Loucy (cell line): ENCODE measurements around the gene PACSIN1.

Experiments used
- CTCF ChIP-seq: fragments of 200-600 bp; sonication (generic); conservative IDR thresholded peaks from 2 replicates; pipeline ENCODE4 v1.5.1; 2014; ENCODE audit warnings: mild to moderate bottlenecking, antibody characterized with exemption, low read length
- EZH2phosphoT487 ChIP-seq: fragments of 200-600 bp; IDR thresholded peaks from 2 replicates; pipeline ENCODE4 v1.6.1; 2018; ENCODE audit warnings: antibody characterized with exemption, mild to moderate bottlenecking, moderate library complexity, borderline replicate concordance

GRCh38 chr6:34521463-34522285, 55.8 kb downstream of the PACSIN1 start:
- TF ChIP-seq CTCF (no peak), EZH2phosphoT487 (no peak)
